Right lobe of liver (tissue), 4 donors: ENCODE results near the gene NDUFB11.

ENCODE experiments used
- POLR2A ChIP-seq: fragments of 450-650 bp; IDR thresholded peaks from one replicate; pipeline ENCODE4 v1.6.1; 2017; ENCODE audit warnings: antibody characterized with exemption, mild to moderate bottlenecking
- TF ChIP-seq, protein P1 (sequence below), 4 donors: fragments of 200-600 bp in 3 of 4; fragments of 450-650 bp in 1 of 4; IDR thresholded peaks; one replicate each; pipeline versions ENCODE4 v1.5.1 to v1.8.0; 2016 to 2022; ENCODE audit warnings: antibody characterized with exemption in 4 of 4, mild to moderate bottlenecking in 2 of 4
- donor health status: DM: no; HTN: no; CAD: no.
- donor health status: DM: no; HTN: no; CAD: no.
- donor health status: DM: no; HTN: yes; CAD: no.

- TF ChIP-seq, protein P1, sequence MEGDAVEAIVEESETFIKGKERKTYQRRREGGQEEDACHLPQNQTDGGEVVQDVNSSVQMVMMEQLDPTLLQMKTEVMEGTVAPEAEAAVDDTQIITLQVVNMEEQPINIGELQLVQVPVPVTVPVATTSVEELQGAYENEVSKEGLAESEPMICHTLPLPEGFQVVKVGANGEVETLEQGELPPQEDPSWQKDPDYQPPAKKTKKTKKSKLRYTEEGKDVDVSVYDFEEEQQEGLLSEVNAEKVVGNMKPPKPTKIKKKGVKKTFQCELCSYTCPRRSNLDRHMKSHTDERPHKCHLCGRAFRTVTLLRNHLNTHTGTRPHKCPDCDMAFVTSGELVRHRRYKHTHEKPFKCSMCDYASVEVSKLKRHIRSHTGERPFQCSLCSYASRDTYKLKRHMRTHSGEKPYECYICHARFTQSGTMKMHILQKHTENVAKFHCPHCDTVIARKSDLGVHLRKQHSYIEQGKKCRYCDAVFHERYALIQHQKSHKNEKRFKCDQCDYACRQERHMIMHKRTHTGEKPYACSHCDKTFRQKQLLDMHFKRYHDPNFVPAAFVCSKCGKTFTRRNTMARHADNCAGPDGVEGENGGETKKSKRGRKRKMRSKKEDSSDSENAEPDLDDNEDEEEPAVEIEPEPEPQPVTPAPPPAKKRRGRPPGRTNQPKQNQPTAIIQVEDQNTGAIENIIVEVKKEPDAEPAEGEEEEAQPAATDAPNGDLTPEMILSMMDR (IDR thresholded peaks at IDR 0.05): peak; percentile 41 to 48 (median 46)
- no peak for TF ChIP-seq POLR2A
Measured at GRCh38 chrX:47093248-47093647, 51.3 kb downstream of the NDUFB11 start.
